Measurements from ENCODE around the gene SPEN. TPM values are rescaled to one million over a fixed set of nuclear protein-coding genes. Genes with fewer than 3 reads are reported as not detected.
"Not testable (repeated sequence)": the region's sequence is repeated elsewhere in the genome, so short reads cannot be mapped to it uniquely, and the experiment has no call there.

Gene SPEN
- total and polyA plus RNA-seq, 12 donors: 16.4 to 51.2 (median 30.7) TPM

DNA sequence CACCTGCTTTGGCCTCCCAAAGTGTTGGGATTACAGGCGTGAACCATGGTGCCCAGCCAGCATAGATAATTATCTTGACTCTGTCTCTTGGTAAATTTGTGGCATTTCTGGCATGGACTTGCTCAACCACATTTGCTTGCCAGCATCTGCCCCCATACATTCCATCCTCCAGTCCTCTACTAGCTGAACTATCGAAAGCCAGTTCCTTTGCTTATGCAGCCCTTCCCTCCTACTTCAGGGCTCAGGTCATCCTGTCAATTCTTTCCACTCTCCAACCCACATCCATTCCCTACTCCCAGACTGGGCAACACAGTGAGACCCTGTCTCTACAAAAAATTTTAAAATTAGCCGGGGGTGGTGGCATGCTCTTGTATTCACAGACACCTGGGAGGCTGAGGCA lies 27.0 kb upstream of the SPEN start:
- intact Hi-C loops (cut with DNase I): no loop called here
- DNase-seq: no peak
- Histone ChIP-seq H3K27ac (no peak overlapping the region), H3K4me3 (no peak overlapping the region), H3K9me3 (replicated peaks in 1 of 3) (no peaks in the 10 kb centered on the region), H3K36me3 (replicated peaks in 1 of 2) (no peaks in the 10 kb centered on the region), H3K27me3 (no peaks in the 10 kb centered on the region), H3K4me1 (replicated peaks in 1 of 2) (peaks cover 0 to 6% of the 10 kb centered on the region in 2 donors)
- WGBS, 4 donors: 88 to 96% (median 92%) methylated on average over 3 of the region's 3 CpGs
- no peak for TF ChIP-seq POLR2A (IDR thresholded peaks at IDR 0.05)
- TF ChIP-seq, protein P1, sequence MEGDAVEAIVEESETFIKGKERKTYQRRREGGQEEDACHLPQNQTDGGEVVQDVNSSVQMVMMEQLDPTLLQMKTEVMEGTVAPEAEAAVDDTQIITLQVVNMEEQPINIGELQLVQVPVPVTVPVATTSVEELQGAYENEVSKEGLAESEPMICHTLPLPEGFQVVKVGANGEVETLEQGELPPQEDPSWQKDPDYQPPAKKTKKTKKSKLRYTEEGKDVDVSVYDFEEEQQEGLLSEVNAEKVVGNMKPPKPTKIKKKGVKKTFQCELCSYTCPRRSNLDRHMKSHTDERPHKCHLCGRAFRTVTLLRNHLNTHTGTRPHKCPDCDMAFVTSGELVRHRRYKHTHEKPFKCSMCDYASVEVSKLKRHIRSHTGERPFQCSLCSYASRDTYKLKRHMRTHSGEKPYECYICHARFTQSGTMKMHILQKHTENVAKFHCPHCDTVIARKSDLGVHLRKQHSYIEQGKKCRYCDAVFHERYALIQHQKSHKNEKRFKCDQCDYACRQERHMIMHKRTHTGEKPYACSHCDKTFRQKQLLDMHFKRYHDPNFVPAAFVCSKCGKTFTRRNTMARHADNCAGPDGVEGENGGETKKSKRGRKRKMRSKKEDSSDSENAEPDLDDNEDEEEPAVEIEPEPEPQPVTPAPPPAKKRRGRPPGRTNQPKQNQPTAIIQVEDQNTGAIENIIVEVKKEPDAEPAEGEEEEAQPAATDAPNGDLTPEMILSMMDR (IDR thresholded peaks at IDR 0.05): no peak

DNA sequence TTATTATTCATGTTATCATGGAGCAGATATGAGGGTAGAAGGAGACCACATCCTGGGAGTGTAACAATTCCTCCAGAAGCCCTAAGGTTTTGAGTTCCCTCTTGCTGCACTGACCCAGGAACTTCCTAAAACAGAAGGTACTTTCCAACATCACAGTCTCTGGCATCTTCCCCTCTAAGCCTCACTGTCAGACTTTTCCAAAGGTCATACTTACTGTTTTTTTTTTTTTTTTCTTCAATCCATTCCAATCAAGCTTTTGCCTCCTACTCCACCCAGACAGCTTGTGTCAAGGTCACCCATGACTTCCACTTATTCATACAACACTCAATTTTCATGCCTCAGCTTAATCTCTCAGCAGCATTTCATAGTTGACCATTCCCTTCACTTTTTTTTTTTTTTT lies 21.7 kb upstream of the SPEN start:
- Histone ChIP-seq H3K4me1 (replicated peaks in 1 of 2) (peaks cover 0 to 2% of the 10 kb centered on the region in 2 donors), H3K36me3 (replicated peaks in 1 of 2) (no peaks in the 10 kb centered on the region), H3K27ac (peak overlapping the region; percentile 2 to 78 (median 69)), H3K27me3 (no peaks in the 10 kb centered on the region), H3K9me3 (replicated peaks in 1 of 3) (no peaks in the 10 kb centered on the region), H3K4me3 (no peak overlapping the region)
- TF ChIP-seq POLR2A (IDR thresholded peaks at IDR 0.05): no peak
- TF ChIP-seq, protein P1 (IDR thresholded peaks at IDR 0.05): no peak
- intact Hi-C loops (cut with DNase I): no loop called here
- DNase-seq: peak in 4 of 7 donors; percentile 41 to 61 (median 56)

DNA sequence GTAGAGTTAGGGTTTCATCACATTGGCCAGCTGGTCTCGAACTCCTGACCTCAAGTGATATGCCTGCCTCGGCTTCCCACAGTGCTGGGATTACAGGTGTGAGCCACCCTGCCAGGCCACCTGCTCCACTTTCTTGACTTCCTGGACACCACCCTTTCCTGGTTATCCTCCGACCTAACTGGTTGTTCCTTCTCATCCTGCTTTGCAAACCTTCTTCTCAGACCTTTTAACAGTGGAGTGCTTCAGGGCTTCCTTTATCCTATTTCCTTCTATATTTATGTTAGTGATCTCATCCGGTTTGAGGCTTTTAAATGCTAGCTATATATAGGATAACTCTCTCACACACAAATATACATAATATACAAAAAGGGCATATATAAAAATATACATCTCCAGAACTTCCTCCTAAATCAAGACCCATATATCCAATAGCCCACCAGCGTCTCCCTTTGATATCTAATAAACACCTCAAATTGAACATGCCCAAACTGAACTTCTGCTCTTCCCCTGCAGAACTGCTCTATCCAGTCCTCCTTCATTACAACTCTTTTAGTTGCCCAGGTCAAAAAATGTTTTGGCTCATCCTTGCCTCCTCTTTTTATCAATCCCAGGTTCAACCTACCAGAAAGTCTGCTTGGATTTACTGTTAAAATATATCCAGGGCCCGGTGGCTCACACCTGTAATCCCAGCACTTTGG lies 20.5 kb upstream of the SPEN start:
- no peak overlapping the region for H3K27ac ChIP-seq
- H3K9me3 ChIP-seq (replicated peaks in 1 of 3): no peaks in the 10 kb centered on the region
- no peaks in the 10 kb centered on the region for H3K27me3 ChIP-seq
- H3K4me1 ChIP-seq (replicated peaks in 1 of 2): peaks cover 0 to 4% of the 10 kb centered on the region in 2 donors
- WGBS, 4 donors: 86 to 90% (median 88%) methylated on average over 4 to 6 of the region's 6 CpGs
- no peak for DNase-seq
- no peak overlapping the region for H3K4me3 ChIP-seq
- TF ChIP-seq, protein P1 (IDR thresholded peaks at IDR 0.05): no peak
- TF ChIP-seq POLR2A (IDR thresholded peaks at IDR 0.05): no peak
- no peaks in the 10 kb centered on the region for H3K36me3 ChIP-seq (replicated peaks in 1 of 2)
- intact Hi-C loops (cut with DNase I): no loop called here

DNA sequence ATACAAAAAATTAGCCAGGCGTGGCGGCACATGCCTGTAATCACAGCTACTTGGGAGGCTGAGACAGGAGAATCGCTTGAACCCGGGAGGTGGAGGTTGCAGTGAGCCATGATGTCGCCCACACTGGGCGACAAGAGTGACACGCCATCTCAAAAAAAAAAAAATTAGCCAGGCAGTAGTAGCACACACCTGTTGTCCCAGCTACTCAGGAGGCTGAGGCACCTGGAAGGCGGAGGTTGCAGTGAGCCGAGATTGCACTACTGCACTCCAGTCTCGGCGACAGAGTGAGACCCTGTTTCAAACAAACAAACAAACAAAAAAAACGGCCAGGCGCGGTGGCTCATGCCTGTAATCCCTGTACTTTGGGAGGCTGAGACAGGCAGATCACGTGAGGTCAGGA lies 19.9 kb upstream of the SPEN start:
- H3K27me3 ChIP-seq; H3K4me1 ChIP-seq (replicated peaks in 1 of 2); H3K9me3 ChIP-seq (replicated peaks in 1 of 3); H3K36me3 ChIP-seq (replicated peaks in 1 of 2); H3K27ac ChIP-seq; DNase-seq; H3K4me3 ChIP-seq; intact Hi-C loops (cut with DNase I): not testable (repeated sequence)
- 92 to 97% (median 95%) methylated on average over 9 to 15 of the region's 15 CpGs for WGBS, 4 donors

DNA sequence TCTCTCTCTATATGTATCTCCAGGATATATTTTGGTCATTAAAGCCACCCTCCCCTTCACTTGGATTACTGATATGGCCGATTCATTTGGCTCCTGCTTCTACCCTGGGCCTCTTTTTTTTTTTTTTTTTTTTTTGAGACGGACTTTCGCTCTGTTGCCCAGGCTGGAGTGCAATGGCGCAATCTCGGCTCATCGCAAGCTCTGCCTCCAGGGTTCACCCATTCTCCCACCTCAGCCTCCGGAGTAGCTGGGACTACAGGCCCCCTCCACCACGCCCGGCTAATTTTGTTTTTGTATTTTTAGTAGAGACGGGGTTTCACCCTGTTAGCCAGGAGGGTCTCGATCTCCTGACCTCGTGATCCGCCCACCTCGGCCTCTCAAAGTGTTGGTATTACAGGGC lies 18.6 kb upstream of the SPEN start:
- H3K36me3 ChIP-seq (replicated peaks in 1 of 2); H3K9me3 ChIP-seq (replicated peaks in 1 of 3); H3K4me3 ChIP-seq; intact Hi-C loops (cut with DNase I); H3K27ac ChIP-seq; H3K27me3 ChIP-seq; DNase-seq: not testable (repeated sequence)
- WGBS, 4 donors: 84 to 95% (median 90%) methylated on average over 14 of the region's 14 CpGs
- peaks cover 0 to 12% of the 10 kb centered on the region in 2 donors for H3K4me1 ChIP-seq (replicated peaks in 1 of 2)
